Activated naive CD4-positive, alpha-beta T cell treated with anti-CD3 and anti-CD28 coated beads, Interleukin-2, amount 10 ng/mL, durations not matched to agents 7 days and 5 days (primary cell): Measurements from ENCODE around the gene CEMIP2.

Experiments
- CTCF ChIA-PET: fragments of 350-600 bp; sonication (Branson Sonifier 250); formaldehyde crosslinking; loops from one replicate; lab custom pipeline; 2021; ENCODE audit warnings: antibody characterized with exemption; lab: Charles Lee
- DNase-seq: peaks from one replicate; pipeline ENCODE4 v3.0.0-alpha.2; 2020
- H3K27ac Mint-ChIP-seq: one replicate; pipeline ENCODE4 v1.8.0; 2021; ENCODE audit warnings: mild to moderate bottlenecking, moderate library complexity, mixed read lengths
- H3K27me3 Mint-ChIP-seq: one replicate; pipeline ENCODE4 v1.8.0; 2021; ENCODE audit warnings: mild to moderate bottlenecking, mixed read lengths
- H3K36me3 Mint-ChIP-seq: one replicate; pipeline ENCODE4 v1.8.0; 2021; ENCODE audit warnings: mixed read lengths
- H3K4me1 Mint-ChIP-seq: one replicate; pipeline ENCODE4 v1.8.0; 2021; ENCODE audit warnings: mixed read lengths
- H3K4me3 Mint-ChIP-seq: one replicate; pipeline ENCODE4 v1.8.0; 2021; ENCODE audit warnings: mild to moderate bottlenecking, moderate library complexity, mixed read lengths
- H3K9me3 Mint-ChIP-seq: one replicate; pipeline ENCODE4 v1.8.0; 2021; ENCODE audit warnings: mixed read lengths

CEMIP2 gene

GRCh38 chr9:71752928-71753327 is 15.4 kb downstream of the CEMIP2 start:
- Mint-ChIP-seq H3K4me3 (no peak overlapping the region), H3K27ac (no peak overlapping the region), H3K36me3 (peaks cover 27% of the 10 kb centered on the region), H3K4me1 (peaks cover 39% of the 10 kb centered on the region), H3K9me3 (no peaks in the 10 kb centered on the region), H3K27me3 (no peaks in the 10 kb centered on the region)
- CTCF ChIA-PET = no interaction called here
- no peak for DNase-seq

DNA sequence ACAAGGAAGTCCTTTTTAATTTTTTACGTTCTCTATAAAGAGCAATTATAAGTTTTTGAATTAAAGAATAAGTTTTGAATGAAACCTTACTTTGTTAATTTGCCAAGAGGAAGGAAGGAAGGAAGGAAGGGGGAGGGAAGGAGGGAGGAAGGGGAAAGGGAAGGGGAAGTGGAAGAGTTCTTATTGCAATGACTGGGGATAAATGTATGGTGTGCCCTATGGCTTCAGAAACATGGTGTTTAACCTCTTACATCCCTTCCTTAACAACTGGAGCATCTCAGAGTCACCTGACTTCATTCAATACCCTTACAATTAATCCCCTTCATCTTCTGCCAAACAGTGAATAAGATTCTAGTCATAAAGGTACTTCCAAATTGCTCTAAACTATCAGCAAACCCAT is 16.0 kb downstream of the CEMIP2 start:
- Mint-ChIP-seq H3K36me3 (peaks cover 32% of the 10 kb centered on the region), H3K4me1 (peaks cover 33% of the 10 kb centered on the region), H3K27me3 (no peaks in the 10 kb centered on the region), H3K4me3 (no peak overlapping the region), H3K9me3 (no peaks in the 10 kb centered on the region), H3K27ac (no peak overlapping the region)
- CTCF ChIA-PET = no interaction called here
- DNase-seq = no peak

- Mint-ChIP-seq H3K9me3 (no peaks in the 10 kb centered on the region), H3K27me3 (no peaks in the 10 kb centered on the region), H3K4me1 (peaks cover 32% of the 10 kb centered on the region), H3K27ac (no peak overlapping the region), H3K36me3 (peaks cover 61% of the 10 kb centered on the region), H3K4me3 (no peak overlapping the region)
- CTCF ChIA-PET = no interaction called here
- DNase-seq = no peak
These were observed 20.0 kb downstream of the CEMIP2 start for GRCh38 chr9:71748280-71748743.

- peaks cover 28% of the 10 kb centered on the region for H3K4me1 Mint-ChIP-seq
- CTCF ChIA-PET = interaction anchor here (0.6 to 1.5 kb wide), 3 partner anchors 20 to 119 kb away, joined by 4 to 5 read pairs (median 4); no protein-coding TSS in a partner anchor
- H3K4me3 Mint-ChIP-seq = no peak overlapping the region
- no peaks in the 10 kb centered on the region for H3K9me3 Mint-ChIP-seq
- H3K27me3 Mint-ChIP-seq = no peaks in the 10 kb centered on the region
- peaks cover 59% of the 10 kb centered on the region for H3K36me3 Mint-ChIP-seq
- H3K27ac Mint-ChIP-seq = no peak overlapping the region
- DNase-seq = no peak
These were observed 20.7 kb downstream of the CEMIP2 start for GRCh38 chr9:71747576-71747975.

- no peak for DNase-seq
- CTCF ChIA-PET = interaction anchor here (1.0 to 1.5 kb wide), 2 partner anchors 119 to 292 kb away, joined by 3 to 5 read pairs; no protein-coding TSS in a partner anchor
- Mint-ChIP-seq H3K9me3 (no peaks in the 10 kb centered on the region), H3K4me1 (peaks cover 27% of the 10 kb centered on the region), H3K27ac (no peak overlapping the region), H3K36me3 (peaks cover 64% of the 10 kb centered on the region), H3K27me3 (no peaks in the 10 kb centered on the region), H3K4me3 (no peak overlapping the region)
These were observed 21.6 kb downstream of the CEMIP2 start for GRCh38 chr9:71746758-71747125.

DNA sequence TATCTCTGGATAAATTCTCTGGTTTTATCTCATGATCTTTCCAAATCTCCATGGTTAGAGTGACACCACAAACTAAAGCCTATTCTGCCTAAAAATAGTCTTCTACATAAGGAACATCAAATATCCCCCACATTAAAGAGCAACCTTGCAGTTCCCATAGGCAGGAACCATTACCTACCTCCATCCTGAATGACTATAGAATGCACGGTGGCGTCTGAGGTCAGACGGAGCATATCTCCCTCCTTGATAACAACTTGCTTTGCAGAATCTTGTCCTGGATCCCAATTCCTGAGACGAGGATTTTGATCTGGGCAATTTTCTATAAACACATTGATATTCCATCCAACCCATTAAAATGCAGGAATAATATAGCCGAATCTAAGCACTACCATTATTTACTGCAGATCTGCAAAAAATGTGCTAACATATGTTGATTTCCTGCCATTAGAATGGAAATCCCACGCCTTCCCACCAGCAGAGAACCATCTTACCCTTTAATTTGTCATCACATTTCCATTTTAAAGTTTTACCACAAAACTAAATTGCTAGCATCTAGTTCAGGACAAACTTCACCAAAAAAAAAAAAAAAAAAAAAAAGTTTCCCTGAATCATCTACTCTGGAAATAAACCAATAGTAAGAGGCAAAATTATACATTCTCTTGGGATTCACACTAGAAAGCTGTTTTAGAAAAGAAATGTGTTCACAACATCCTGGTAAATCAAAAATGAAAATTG is 22.1 kb downstream of the CEMIP2 start:
- Mint-ChIP-seq H3K4me1 (peaks cover 25% of the 10 kb centered on the region), H3K9me3 (no peaks in the 10 kb centered on the region), H3K4me3 (no peak overlapping the region), H3K27me3 (no peaks in the 10 kb centered on the region), H3K27ac (no peak overlapping the region), H3K36me3 (peaks cover 63% of the 10 kb centered on the region)
- DNase-seq = no peak
- CTCF ChIA-PET = interaction anchor here (0.6 to 1.0 kb wide), 2 partner anchors 40 to 293 kb away, joined by 3 read pairs; no protein-coding TSS in a partner anchor

- CTCF ChIA-PET = interaction anchor here (0.6 kb wide), 1 partner anchor 39 kb away, joined by 3 read pairs; no protein-coding TSS in a partner anchor
- Mint-ChIP-seq H3K27me3 (no peaks in the 10 kb centered on the region), H3K27ac (no peak overlapping the region), H3K36me3 (peaks cover 63% of the 10 kb centered on the region), H3K4me3 (no peak overlapping the region), H3K9me3 (no peaks in the 10 kb centered on the region), H3K4me1 (peaks cover 22% of the 10 kb centered on the region)
- DNase-seq = no peak
These were observed 23.4 kb downstream of the CEMIP2 start for GRCh38 chr9:71744754-71745521.

- Mint-ChIP-seq H3K4me1 (peaks cover 22% of the 10 kb centered on the region), H3K9me3 (no peaks in the 10 kb centered on the region), H3K4me3 (no peak overlapping the region), H3K27ac (no peak overlapping the region), H3K27me3 (no peaks in the 10 kb centered on the region), H3K36me3 (peaks cover 71% of the 10 kb centered on the region)
- DNase-seq = no peak
- CTCF ChIA-PET = interaction anchor here (0.5 kb wide), 1 partner anchor 1368 kb away, joined by 3 read pairs; no protein-coding TSS in a partner anchor
These were observed 24.4 kb downstream of the CEMIP2 start for GRCh38 chr9:71743882-71744281.

DNA sequence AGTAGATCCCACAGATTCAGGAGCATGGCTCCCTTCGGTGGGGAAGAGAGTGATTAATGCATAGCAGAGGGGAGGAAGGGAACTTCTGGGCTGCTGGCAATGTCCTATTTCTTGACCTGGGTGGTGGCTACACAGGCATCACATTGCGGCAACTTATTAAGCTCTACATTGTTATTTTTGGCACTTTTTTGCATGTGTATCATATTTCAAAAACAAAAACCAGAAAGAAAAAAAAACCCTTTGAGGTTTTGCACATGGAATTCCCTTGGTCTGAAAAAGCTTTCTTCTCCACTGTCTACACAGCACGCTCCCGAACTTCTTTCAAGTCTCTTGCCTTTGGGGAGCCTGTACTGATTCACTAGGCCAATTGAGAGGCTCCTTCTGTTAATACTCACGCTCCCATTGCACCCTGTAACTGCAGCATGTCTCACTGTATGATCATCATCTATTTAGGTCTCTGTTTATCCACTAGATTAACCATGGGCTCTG is 25.1 kb downstream of the CEMIP2 start:
- Mint-ChIP-seq H3K4me3 (no peak overlapping the region), H3K4me1 (peaks cover 20% of the 10 kb centered on the region), H3K36me3 (peaks cover 71% of the 10 kb centered on the region), H3K27ac (no peak overlapping the region), H3K27me3 (no peaks in the 10 kb centered on the region), H3K9me3 (no peaks in the 10 kb centered on the region)
- no peak for DNase-seq
- CTCF ChIA-PET = interaction anchor here (0.5 kb wide), 1 partner anchor 1367 kb away, joined by 3 read pairs; no protein-coding TSS in a partner anchor

- peaks cover 20% of the 10 kb centered on the region for H3K4me1 Mint-ChIP-seq
- no peak for DNase-seq
- CTCF ChIA-PET = no interaction called here
- H3K4me3 Mint-ChIP-seq = no peak overlapping the region
- no peaks in the 10 kb centered on the region for H3K9me3 Mint-ChIP-seq
- H3K27me3 Mint-ChIP-seq = no peaks in the 10 kb centered on the region
- peaks cover 70% of the 10 kb centered on the region for H3K36me3 Mint-ChIP-seq
- peak overlapping the region; percentile 58 for H3K27ac Mint-ChIP-seq
These were observed 25.6 kb downstream of the CEMIP2 start for GRCh38 chr9:71742703-71743102.

DNA sequence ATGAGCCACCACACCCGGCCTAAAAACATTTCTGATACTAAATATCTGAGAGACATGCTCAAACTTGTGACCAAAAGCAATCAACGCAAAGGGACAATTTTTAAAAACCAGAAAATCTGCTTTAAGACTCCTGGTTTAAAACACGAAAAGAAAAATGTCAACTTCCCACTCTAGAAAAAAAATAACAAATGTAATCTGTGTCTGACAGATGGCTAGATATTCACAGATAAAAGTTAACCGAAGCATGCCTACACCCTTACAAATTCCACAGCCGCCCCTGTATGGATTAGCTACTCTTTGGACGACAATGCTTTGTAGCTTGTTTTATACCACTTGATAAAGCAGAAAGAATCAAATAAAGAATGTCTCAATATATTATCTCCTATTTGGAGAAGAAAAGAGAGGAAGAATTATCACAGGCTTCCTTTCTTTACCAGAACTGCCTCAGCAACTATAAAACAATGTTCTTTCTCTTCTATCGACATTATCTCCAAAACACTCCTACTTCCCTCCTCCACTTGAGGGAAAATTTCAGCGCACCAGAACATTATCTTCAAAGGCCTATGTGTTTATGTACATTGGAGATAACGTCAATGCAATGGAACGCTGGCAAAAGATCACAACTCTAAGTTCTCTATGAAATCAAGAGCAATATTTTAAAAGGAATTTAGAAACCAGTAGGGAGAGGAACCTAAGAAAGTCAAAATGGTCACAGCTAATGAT is 26.2 kb downstream of the CEMIP2 start:
- peaks cover 67% of the 10 kb centered on the region for H3K36me3 Mint-ChIP-seq
- no peaks in the 10 kb centered on the region for H3K9me3 Mint-ChIP-seq
- no peak overlapping the region for H3K27ac Mint-ChIP-seq
- H3K4me1 Mint-ChIP-seq = peaks cover 20% of the 10 kb centered on the region
- CTCF ChIA-PET = no interaction called here
- no peaks in the 10 kb centered on the region for H3K27me3 Mint-ChIP-seq
- H3K4me3 Mint-ChIP-seq = no peak overlapping the region
- no peak for DNase-seq

- Mint-ChIP-seq H3K27me3 (no peaks in the 10 kb centered on the region), H3K27ac (no peak overlapping the region), H3K9me3 (no peaks in the 10 kb centered on the region), H3K4me1 (peaks cover 13% of the 10 kb centered on the region), H3K36me3 (peaks cover 61% of the 10 kb centered on the region), H3K4me3 (no peak overlapping the region)
- CTCF ChIA-PET = no interaction called here
- DNase-seq = no peak
These were observed 28.1 kb downstream of the CEMIP2 start for GRCh38 chr9:71740199-71740598.

DNA sequence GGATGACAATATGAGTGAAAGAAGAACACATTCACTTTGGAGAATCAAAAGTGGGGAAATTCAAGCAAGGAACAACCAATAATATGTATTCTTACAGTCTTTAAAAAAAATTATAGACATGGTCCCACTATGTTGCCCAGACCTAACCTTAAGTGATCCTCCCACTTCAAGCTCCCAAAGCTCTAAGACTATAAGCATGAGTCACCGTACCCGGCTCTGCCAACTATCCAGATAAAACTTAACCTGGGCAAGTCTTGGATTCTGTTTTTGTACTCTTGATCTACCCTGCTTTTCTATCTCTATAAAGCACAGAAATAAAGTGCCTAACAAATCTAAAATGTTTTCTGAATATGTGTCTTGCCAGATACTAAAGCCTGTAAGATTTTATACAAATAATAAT is 30.9 kb downstream of the CEMIP2 start:
- H3K4me1 Mint-ChIP-seq = peaks cover 5% of the 10 kb centered on the region
- no peak overlapping the region for H3K4me3 Mint-ChIP-seq
- H3K27ac Mint-ChIP-seq = no peak overlapping the region
- peaks cover 60% of the 10 kb centered on the region for H3K36me3 Mint-ChIP-seq
- DNase-seq = no peak
- CTCF ChIA-PET = interaction anchor here (1.5 kb wide), 1 partner anchor 302 kb away, joined by 3 read pairs; no protein-coding TSS in a partner anchor
- no peaks in the 10 kb centered on the region for H3K9me3 Mint-ChIP-seq
- no peaks in the 10 kb centered on the region for H3K27me3 Mint-ChIP-seq

DNA sequence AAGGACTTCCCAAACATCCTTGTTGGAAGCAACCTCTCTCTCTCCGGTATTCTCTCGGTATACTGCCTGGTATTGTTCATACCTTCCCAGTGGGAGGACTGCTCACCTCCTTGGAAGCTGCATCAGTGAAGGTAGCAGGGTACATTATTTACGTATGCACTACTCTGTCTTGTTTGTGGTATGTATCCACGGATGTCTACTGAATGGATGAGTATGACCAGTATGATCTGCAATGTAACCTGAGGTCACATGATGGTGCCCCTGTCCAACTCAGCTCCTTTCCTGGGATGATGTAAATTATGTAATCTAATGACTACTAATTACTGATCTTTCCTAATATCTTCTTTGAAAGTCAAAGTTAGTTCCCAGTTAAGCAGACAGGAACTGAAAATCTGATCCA is 32.1 kb downstream of the CEMIP2 start:
- Mint-ChIP-seq H3K36me3 (peaks cover 62% of the 10 kb centered on the region), H3K4me3 (no peak overlapping the region), H3K9me3 (no peaks in the 10 kb centered on the region), H3K4me1 (no peaks in the 10 kb centered on the region), H3K27me3 (no peaks in the 10 kb centered on the region), H3K27ac (no peak overlapping the region)
- CTCF ChIA-PET = no interaction called here
- DNase-seq = no peak
